WTC11 (cell line): Measurements from ENCODE around the gene SLC45A3. TPM values are rescaled to one million over a fixed set of nuclear protein-coding genes. Genes with fewer than 3 reads are reported as not detected.

Source experiments
- ATAC-seq: fragments of 200-7000 bp; cut with Tn5 transposase; 2 replicates; pipeline ENCODE4 v1.10.0; 2021; ENCODE audit warnings: mild to moderate bottlenecking, moderate library complexity
- CTCF ChIA-PET: fragments of 300-600 bp; sonication (Branson Sonifier 250); formaldehyde crosslinking; loops from one replicate; lab custom pipeline; 2021; ENCODE audit warnings: antibody characterized with exemption; lab: Charles Lee
- POLR2A ChIA-PET: fragments of 350-600 bp; sonication (Branson Sonifier 250); formaldehyde crosslinking; loops from one replicate; lab custom pipeline; 2021; ENCODE audit warnings: antibody characterized with exemption; lab: Charles Lee
- DNase-seq: peaks from one replicate; pipeline ENCODE4 v3.0.0; 2021; ENCODE audit warnings: low spot score
- H3K27ac Mint-ChIP-seq: 2 replicates; pipeline ENCODE4 v1.8.0; 2021; ENCODE audit warnings: mixed read lengths
- H3K27me3 Mint-ChIP-seq: 2 replicates; pipeline ENCODE4 v1.8.0; 2021; ENCODE audit warnings: low read depth, mild to moderate bottlenecking, moderate library complexity, mixed read lengths
- H3K36me3 Mint-ChIP-seq: 2 replicates; pipeline ENCODE4 v1.8.0; 2021; ENCODE audit warnings: mixed read lengths
- H3K4me1 Mint-ChIP-seq: 2 replicates; pipeline ENCODE4 v1.8.0; 2022; ENCODE audit warnings: mixed read lengths
- H3K4me3 Mint-ChIP-seq: 2 replicates; pipeline ENCODE4 v1.8.0; 2021; ENCODE audit warnings: mild to moderate bottlenecking, moderate library complexity, mixed read lengths
- H3K9me3 Mint-ChIP-seq: 2 replicates; pipeline ENCODE4 v1.8.0; 2021; ENCODE audit warnings: mixed read lengths
- CBFB ChIP-seq: sonication (generic); formaldehyde crosslinking; IDR thresholded peaks from 2 replicates; pipeline ENCODE4 v1.8.1; 2022; ENCODE audit warnings: mild to moderate bottlenecking, low read depth, missing genetic modification reagents
- FOXK1 ChIP-seq: sonication (generic); formaldehyde crosslinking; IDR thresholded peaks from 2 replicates; pipeline ENCODE4 v1.8.0; 2022; ENCODE audit warnings: mild to moderate bottlenecking, moderate library complexity, missing genetic modification reagents
- HMGA2 ChIP-seq: fragments of 250-450 bp; sonication (Bioruptor Pico); IDR thresholded peaks from 2 replicates; pipeline ENCODE4 v1.4.0; 2021; ENCODE audit warnings: mild to moderate bottlenecking, moderate library complexity
- KAT7 ChIP-seq: sonication (generic); formaldehyde crosslinking; IDR thresholded peaks from 2 replicates; pipeline ENCODE4 v1.8.1; 2023; ENCODE audit warnings: missing genetic modification reagents, mild to moderate bottlenecking, borderline replicate concordance
- NFE2L1 ChIP-seq: sonication (generic); formaldehyde crosslinking; IDR thresholded peaks from 2 replicates; pipeline ENCODE4 v1.8.1; 2023; ENCODE audit warnings: missing genetic modification reagents
- PRDM15 ChIP-seq: sonication (generic); formaldehyde crosslinking; IDR thresholded peaks from 2 replicates; pipeline ENCODE4 v1.8.0; 2022; ENCODE audit warnings: missing genetic modification reagents
- PRRX2 ChIP-seq: fragments of 250-450 bp; sonication (Bioruptor Pico); IDR thresholded peaks from 2 replicates; pipeline ENCODE4 v1.8.0; 2021; ENCODE audit warnings: mild to moderate bottlenecking
- TEAD1 ChIP-seq: sonication (generic); formaldehyde crosslinking; IDR thresholded peaks from 2 replicates; pipeline ENCODE4 v1.8.0; 2022; ENCODE audit warnings: mild to moderate bottlenecking, missing genetic modification reagents
- TEAD4 ChIP-seq: sonication (generic); formaldehyde crosslinking; IDR thresholded peaks from 2 replicates; pipeline ENCODE4 v1.8.0; 2022; ENCODE audit warnings: mild to moderate bottlenecking, missing genetic modification reagents
- TP53 ChIP-seq: sonication (generic); formaldehyde crosslinking; IDR thresholded peaks from 2 replicates; pipeline ENCODE4 v1.8.1; 2023; ENCODE audit warnings: mild to moderate bottlenecking, missing genetic modification reagents
- ZNF138 ChIP-seq: sonication (generic); formaldehyde crosslinking; conservative IDR thresholded peaks from 2 replicates; pipeline ENCODE4 v1.8.1; 2022; ENCODE audit warnings: mild to moderate bottlenecking, moderate library complexity, missing genetic modification reagents
- ZNF232 ChIP-seq: sonication (generic); formaldehyde crosslinking; IDR thresholded peaks from 2 replicates; pipeline ENCODE4 v1.8.0; 2022; ENCODE audit warnings: mild to moderate bottlenecking, missing genetic modification reagents
- ZNF423 ChIP-seq: fragments of 250-450 bp; sonication (Bioruptor Pico); IDR thresholded peaks from 2 replicates; pipeline ENCODE4 v2.1.2; 2022; ENCODE audit warnings: mild to moderate bottlenecking, moderate library complexity
- total RNA-seq: library from RNA; stranded (reverse); gene quantifications from 3 replicates; pipeline ENCODE4 v1.2.3, GENCODE V29; 2021
- TF ChIP-seq, protein P1 (sequence below): sonication (generic); formaldehyde crosslinking; IDR thresholded peaks from 2 replicates; pipeline ENCODE4 v1.8.1; 2023; ENCODE audit warnings: mild to moderate bottlenecking, missing genetic modification reagents
- TF ChIP-seq, protein P2 (sequence below): sonication (generic); formaldehyde crosslinking; IDR thresholded peaks from 2 replicates; pipeline ENCODE4 v1.8.0; 2022; ENCODE audit warnings: mild to moderate bottlenecking, missing genetic modification reagents
- TF ChIP-seq, protein P3 (sequence below): sonication (generic); formaldehyde crosslinking; IDR thresholded peaks from 2 replicates; pipeline ENCODE4 v1.8.1; 2022; ENCODE audit warnings: mild to moderate bottlenecking, moderate library complexity, missing genetic modification reagents
- TF ChIP-seq, protein P4 (sequence below): fragments of 250-450 bp; sonication (Bioruptor Pico); IDR thresholded peaks from 2 replicates; pipeline ENCODE4 v2.1.2; 2022; ENCODE audit warnings: mild to moderate bottlenecking, moderate library complexity
- TF ChIP-seq, protein P5 (sequence below): sonication (generic); formaldehyde crosslinking; IDR thresholded peaks from 2 replicates; pipeline ENCODE4 v1.8.1; 2022; ENCODE audit warnings: low read depth, missing genetic modification reagents, borderline replicate concordance

Gene SLC45A3
- total RNA-seq, 1 experiment from 2014 or later = 15.2 TPM

GRCh38 chr1:205688171-205689080 lies 8.1 kb upstream of the SLC45A3 start:
- no peak for DNase-seq
- no peak for TF ChIP-seq TEAD1 (CRISPR knock-in tag)
- TF ChIP-seq, protein P1, sequence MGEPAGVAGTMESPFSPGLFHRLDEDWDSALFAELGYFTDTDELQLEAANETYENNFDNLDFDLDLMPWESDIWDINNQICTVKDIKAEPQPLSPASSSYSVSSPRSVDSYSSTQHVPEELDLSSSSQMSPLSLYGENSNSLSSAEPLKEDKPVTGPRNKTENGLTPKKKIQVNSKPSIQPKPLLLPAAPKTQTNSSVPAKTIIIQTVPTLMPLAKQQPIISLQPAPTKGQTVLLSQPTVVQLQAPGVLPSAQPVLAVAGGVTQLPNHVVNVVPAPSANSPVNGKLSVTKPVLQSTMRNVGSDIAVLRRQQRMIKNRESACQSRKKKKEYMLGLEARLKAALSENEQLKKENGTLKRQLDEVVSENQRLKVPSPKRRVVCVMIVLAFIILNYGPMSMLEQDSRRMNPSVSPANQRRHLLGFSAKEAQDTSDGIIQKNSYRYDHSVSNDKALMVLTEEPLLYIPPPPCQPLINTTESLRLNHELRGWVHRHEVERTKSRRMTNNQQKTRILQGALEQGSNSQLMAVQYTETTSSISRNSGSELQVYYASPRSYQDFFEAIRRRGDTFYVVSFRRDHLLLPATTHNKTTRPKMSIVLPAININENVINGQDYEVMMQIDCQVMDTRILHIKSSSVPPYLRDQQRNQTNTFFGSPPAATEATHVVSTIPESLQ (CRISPR knock-in tag) = no peak
- no peak for TF ChIP-seq CBFB (CRISPR knock-in tag)
- no peak for TF ChIP-seq FOXK1 (CRISPR knock-in tag)
- TF ChIP-seq, protein P2, sequence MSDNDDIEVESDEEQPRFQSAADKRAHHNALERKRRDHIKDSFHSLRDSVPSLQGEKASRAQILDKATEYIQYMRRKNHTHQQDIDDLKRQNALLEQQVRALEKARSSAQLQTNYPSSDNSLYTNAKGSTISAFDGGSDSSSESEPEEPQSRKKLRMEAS (CRISPR knock-in tag) = no peak
- TF ChIP-seq PRDM15 = no peak
- TF ChIP-seq PRRX2 (CRISPR knock-in tag) = no peak
- TF ChIP-seq, protein P3, sequence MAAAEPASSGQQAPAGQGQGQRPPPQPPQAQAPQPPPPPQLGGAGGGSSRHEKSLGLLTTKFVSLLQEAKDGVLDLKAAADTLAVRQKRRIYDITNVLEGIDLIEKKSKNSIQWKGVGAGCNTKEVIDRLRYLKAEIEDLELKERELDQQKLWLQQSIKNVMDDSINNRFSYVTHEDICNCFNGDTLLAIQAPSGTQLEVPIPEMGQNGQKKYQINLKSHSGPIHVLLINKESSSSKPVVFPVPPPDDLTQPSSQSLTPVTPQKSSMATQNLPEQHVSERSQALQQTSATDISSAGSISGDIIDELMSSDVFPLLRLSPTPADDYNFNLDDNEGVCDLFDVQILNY = no peak
- TF ChIP-seq, protein P4, sequence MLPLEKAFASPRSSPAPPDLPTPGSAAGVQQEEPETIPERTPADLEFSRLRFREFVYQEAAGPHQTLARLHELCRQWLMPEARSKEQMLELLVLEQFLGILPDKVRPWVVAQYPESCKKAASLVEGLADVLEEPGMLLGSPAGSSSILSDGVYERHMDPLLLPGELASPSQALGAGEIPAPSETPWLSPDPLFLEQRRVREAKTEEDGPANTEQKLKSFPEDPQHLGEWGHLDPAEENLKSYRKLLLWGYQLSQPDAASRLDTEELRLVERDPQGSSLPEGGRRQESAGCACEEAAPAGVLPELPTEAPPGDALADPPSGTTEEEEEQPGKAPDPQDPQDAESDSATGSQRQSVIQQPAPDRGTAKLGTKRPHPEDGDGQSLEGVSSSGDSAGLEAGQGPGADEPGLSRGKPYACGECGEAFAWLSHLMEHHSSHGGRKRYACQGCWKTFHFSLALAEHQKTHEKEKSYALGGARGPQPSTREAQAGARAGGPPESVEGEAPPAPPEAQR (CRISPR knock-in tag) = no peak
- TF ChIP-seq NFE2L1 (CRISPR knock-in tag) = no peak
- no peak for TF ChIP-seq KAT7 (CRISPR knock-in tag)
- no peak for TF ChIP-seq TP53 (CRISPR knock-in tag)
- TF ChIP-seq ZNF232 (CRISPR knock-in tag) = no peak
- TF ChIP-seq, protein P5, sequence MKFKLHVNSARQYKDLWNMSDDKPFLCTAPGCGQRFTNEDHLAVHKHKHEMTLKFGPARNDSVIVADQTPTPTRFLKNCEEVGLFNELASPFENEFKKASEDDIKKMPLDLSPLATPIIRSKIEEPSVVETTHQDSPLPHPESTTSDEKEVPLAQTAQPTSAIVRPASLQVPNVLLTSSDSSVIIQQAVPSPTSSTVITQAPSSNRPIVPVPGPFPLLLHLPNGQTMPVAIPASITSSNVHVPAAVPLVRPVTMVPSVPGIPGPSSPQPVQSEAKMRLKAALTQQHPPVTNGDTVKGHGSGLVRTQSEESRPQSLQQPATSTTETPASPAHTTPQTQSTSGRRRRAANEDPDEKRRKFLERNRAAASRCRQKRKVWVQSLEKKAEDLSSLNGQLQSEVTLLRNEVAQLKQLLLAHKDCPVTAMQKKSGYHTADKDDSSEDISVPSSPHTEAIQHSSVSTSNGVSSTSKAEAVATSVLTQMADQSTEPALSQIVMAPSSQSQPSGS (CRISPR knock-in tag) = no peak
- TF ChIP-seq HMGA2 (CRISPR knock-in tag) = no peak
- TF ChIP-seq ZNF138 (CRISPR knock-in tag) = no peak
- TF ChIP-seq TEAD4 (CRISPR knock-in tag) = no peak
- no peak for TF ChIP-seq ZNF423 (CRISPR knock-in tag)
- Mint-ChIP-seq H3K27me3 (no peaks in the 10 kb centered on the region), H3K36me3 (no peaks in the 10 kb centered on the region), H3K4me3 (no peak overlapping the region), H3K27ac (no peak overlapping the region), H3K4me1 (peaks cover 26% of the 10 kb centered on the region), H3K9me3 (no peaks in the 10 kb centered on the region)
- ChIA-PET POLR2A (interaction anchor here (1.2 kb wide), 1 partner anchor 24 kb away, joined by 3 read pairs; no protein-coding TSS in a partner anchor), CTCF (interaction anchor here (0.7 to 3.8 kb wide), 7 partner anchors 12 to 268 kb away, joined by 3 to 40 read pairs (median 3); no protein-coding TSS in a partner anchor)
- peak; percentile 14; the same call in 1 of the 2 replicates for ATAC-seq
